Panc1 (cell line): ENCODE measurements around the gene FRMPD2. TPM values are rescaled to one million over a fixed set of nuclear protein-coding genes. Genes with fewer than 3 reads are reported as not detected.
"Not testable (repeated sequence)": the region's sequence is repeated elsewhere in the genome, so short reads cannot be mapped to it uniquely, and the experiment has no call there.

Source experiments
- ATAC-seq: fragments of 200-7000 bp; cut with Tn5 transposase; 2 replicates; pipeline ENCODE4 v1.9.1; 2020; ENCODE audit warnings: mild to moderate bottlenecking, moderate library complexity
- BruUV-seq: library from RNA; stranded (reverse); fragments of 400-500 nt; replicated peaks from 2 replicates; lab custom pipeline; 2021; lab: Mats Ljungman, UMichigan
- CTCF ChIA-PET: fragments of 300-600 bp; sonication (Branson Sonifier 250); formaldehyde crosslinking; loops from one replicate; lab custom pipeline; 2022; ENCODE audit warnings: antibody characterized with exemption; lab: Charles Lee
- POLR2A ChIA-PET: fragments of 300-600 bp; sonication (Branson Sonifier 250); formaldehyde crosslinking; loops from one replicate; lab custom pipeline; 2022; ENCODE audit warnings: antibody characterized with exemption; lab: Charles Lee
- DNase-seq: peaks from one replicate; pipeline ENCODE4 v3.0.0-alpha.2; 2010; ENCODE audit warnings: low read depth, low spot score
- H3K27ac ChIP-seq: 2 replicates; pipeline ENCODE4 v1.5.1; 2011; ENCODE audit warnings: mild to moderate bottlenecking, low read length, inconsistent platforms
- H3K27me3 ChIP-seq: fragments of 200-500 bp; sonication (Bioruptor generic); 2 replicates; pipeline ENCODE4 v1.6.0; 2014; ENCODE audit warnings: low read length, inconsistent platforms; ENCODE audit not compliant: control insufficient read depth, insufficient read depth
- H3K36me3 ChIP-seq: fragments of 200-500 bp; sonication (Bioruptor generic); 2 replicates; pipeline ENCODE4 v1.5.1; 2014; ENCODE audit warnings: inconsistent platforms, mild to moderate bottlenecking, low read length, moderate library complexity; ENCODE audit not compliant: control insufficient read depth, insufficient read depth
- H3K4me1 ChIP-seq: 2 replicates; pipeline ENCODE4 v1.5.1; 2011; ENCODE audit warnings: inconsistent platforms, mild to moderate bottlenecking, low read length, moderate library complexity; ENCODE audit not compliant: control insufficient read depth, insufficient read depth
- H3K4me3 ChIP-seq, 2 experiments: 2 replicates each; pipeline ENCODE4 v1.5.1; 2011 to 2012; ENCODE audit warnings: low read depth in 2 of 2, low read length in 2 of 2, mild to moderate bottlenecking in 2 of 2, inconsistent platforms in 1 of 2, moderate library complexity in 1 of 2
- H3K9me3 ChIP-seq: fragments of 200-500 bp; sonication (Bioruptor generic); 2 replicates; pipeline ENCODE4 v1.5.1; 2014; ENCODE audit warnings: low read depth, mild to moderate bottlenecking, inconsistent platforms, low read length, moderate library complexity; ENCODE audit not compliant: control insufficient read depth, insufficient read depth
- POLR2AphosphoS5 ChIP-seq: IDR thresholded peaks from 2 replicates; pipeline ENCODE4 v1.6.1; 2012; ENCODE audit warnings: mild to moderate bottlenecking, low read depth, low read length, moderate library complexity
- SIN3A ChIP-seq: IDR thresholded peaks from 2 replicates; pipeline ENCODE4 v1.6.1; 2012; ENCODE audit warnings: low read depth, mild to moderate bottlenecking, low read length, moderate library complexity, borderline replicate concordance; ENCODE audit not compliant: insufficient read depth
- TCF7L2 ChIP-seq: IDR thresholded peaks from 2 replicates; pipeline ENCODE4 v1.6.1; 2011; ENCODE audit warnings: mild to moderate bottlenecking, low read depth, low read length, inconsistent platforms
- in situ Hi-C: cut with HindIII; loops from 2 replicates; pipeline ENCODE4 v1.10.0; 2016; ENCODE audit warnings: low sequenced_read_pairs, low pct_unique_long_range_greater_than_20kb
- intact Hi-C: fragments of 100-400 bp; cut with micrococcal nuclease; formaldehyde crosslinking; loops from one replicate; pipeline ENCODE4 v1.10.0; 2022; ENCODE audit not compliant: unreplicated experiment
- total RNA-seq: library from RNA; stranded (reverse); gene quantifications from one replicate; pipeline ENCODE4 v1.2.1, GENCODE V29; 2021; ENCODE audit not compliant: unreplicated experiment
- TF ChIP-seq, protein P1 (sequence below), 2 experiments: IDR thresholded peaks; 2 replicates each; pipeline ENCODE4 v1.6.1; 2011 to 2012; ENCODE audit warnings: low read depth in 2 of 2, control low read depth in 1 of 2, low read length in 1 of 2, mild to moderate bottlenecking in 1 of 2, moderate library complexity in 1 of 2; ENCODE audit not compliant: insufficient read depth in 1 of 2
- TF ChIP-seq, protein P2 (sequence below): fragments of 450-650 bp; IDR thresholded peaks from 2 replicates; pipeline ENCODE4 v1.5.1; 2017; ENCODE audit warnings: mild to moderate bottlenecking

The FRMPD2 gene
- total RNA-seq, 1 experiment from 2014 or later = not detected

DNA sequence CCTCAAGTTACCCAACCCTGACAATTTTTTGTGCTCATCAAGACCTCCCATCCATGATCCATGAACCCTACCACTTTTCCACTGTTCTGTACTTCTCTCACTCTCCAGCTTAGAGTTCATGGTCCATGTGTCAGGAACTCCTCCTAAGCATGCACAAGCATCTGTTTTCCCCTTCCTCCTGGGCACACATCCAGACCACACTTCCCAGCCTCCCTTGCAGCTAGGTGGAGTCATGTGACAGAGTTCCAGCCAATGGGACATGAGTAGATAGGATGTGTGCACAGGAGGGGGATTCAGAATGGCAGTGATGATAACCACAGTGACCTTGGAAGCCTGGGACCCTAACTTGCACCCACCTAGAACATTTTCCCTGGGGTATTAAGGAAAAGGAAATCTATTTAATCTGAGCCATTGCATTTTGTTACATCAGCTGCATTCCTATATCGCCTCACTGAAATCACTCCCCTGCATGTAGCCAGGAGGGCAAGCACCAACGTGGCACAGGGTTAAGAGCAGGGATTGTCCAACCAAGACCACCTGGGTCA is 9.6 kb upstream of the FRMPD2 start:
- Histone ChIP-seq H3K36me3 (no peaks in the 10 kb centered on the region), H3K9me3 (0 out of 2 replicates have a peak, but pooled peaks cover 4% of the 10 kb centered on the region), H3K27ac (no peak overlapping the region), H3K4me3 (no peak overlapping the region), H3K4me1 (no peaks in the 10 kb centered on the region), H3K27me3 (no peaks in the 10 kb centered on the region)
- TF ChIP-seq, protein P1, sequence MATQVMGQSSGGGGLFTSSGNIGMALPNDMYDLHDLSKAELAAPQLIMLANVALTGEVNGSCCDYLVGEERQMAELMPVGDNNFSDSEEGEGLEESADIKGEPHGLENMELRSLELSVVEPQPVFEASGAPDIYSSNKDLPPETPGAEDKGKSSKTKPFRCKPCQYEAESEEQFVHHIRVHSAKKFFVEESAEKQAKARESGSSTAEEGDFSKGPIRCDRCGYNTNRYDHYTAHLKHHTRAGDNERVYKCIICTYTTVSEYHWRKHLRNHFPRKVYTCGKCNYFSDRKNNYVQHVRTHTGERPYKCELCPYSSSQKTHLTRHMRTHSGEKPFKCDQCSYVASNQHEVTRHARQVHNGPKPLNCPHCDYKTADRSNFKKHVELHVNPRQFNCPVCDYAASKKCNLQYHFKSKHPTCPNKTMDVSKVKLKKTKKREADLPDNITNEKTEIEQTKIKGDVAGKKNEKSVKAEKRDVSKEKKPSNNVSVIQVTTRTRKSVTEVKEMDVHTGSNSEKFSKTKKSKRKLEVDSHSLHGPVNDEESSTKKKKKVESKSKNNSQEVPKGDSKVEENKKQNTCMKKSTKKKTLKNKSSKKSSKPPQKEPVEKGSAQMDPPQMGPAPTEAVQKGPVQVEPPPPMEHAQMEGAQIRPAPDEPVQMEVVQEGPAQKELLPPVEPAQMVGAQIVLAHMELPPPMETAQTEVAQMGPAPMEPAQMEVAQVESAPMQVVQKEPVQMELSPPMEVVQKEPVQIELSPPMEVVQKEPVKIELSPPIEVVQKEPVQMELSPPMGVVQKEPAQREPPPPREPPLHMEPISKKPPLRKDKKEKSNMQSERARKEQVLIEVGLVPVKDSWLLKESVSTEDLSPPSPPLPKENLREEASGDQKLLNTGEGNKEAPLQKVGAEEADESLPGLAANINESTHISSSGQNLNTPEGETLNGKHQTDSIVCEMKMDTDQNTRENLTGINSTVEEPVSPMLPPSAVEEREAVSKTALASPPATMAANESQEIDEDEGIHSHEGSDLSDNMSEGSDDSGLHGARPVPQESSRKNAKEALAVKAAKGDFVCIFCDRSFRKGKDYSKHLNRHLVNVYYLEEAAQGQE (IDR thresholded peaks at IDR 0.05; ENCODE audit: insufficient read depth in 1 of 2, low read depth in 2 of 2, low read length in 1 of 2) = no peak
- TF ChIP-seq POLR2AphosphoS5 (no peak), TCF7L2 (no peak), SIN3A (no peak)
- TF ChIP-seq, protein P2, sequence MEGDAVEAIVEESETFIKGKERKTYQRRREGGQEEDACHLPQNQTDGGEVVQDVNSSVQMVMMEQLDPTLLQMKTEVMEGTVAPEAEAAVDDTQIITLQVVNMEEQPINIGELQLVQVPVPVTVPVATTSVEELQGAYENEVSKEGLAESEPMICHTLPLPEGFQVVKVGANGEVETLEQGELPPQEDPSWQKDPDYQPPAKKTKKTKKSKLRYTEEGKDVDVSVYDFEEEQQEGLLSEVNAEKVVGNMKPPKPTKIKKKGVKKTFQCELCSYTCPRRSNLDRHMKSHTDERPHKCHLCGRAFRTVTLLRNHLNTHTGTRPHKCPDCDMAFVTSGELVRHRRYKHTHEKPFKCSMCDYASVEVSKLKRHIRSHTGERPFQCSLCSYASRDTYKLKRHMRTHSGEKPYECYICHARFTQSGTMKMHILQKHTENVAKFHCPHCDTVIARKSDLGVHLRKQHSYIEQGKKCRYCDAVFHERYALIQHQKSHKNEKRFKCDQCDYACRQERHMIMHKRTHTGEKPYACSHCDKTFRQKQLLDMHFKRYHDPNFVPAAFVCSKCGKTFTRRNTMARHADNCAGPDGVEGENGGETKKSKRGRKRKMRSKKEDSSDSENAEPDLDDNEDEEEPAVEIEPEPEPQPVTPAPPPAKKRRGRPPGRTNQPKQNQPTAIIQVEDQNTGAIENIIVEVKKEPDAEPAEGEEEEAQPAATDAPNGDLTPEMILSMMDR = no peak
- ChIA-PET CTCF (no interaction called here), POLR2A (no interaction called here)
- intact Hi-C loops (loop anchor here (10.0 kb wide), 1 partner anchor 69 kb away; no protein-coding TSS in a partner anchor), in situ Hi-C loops (no loop called here)
- ATAC-seq (no peak), DNase-seq (no peak)
- BruUV-seq = no TSS peak

DNA sequence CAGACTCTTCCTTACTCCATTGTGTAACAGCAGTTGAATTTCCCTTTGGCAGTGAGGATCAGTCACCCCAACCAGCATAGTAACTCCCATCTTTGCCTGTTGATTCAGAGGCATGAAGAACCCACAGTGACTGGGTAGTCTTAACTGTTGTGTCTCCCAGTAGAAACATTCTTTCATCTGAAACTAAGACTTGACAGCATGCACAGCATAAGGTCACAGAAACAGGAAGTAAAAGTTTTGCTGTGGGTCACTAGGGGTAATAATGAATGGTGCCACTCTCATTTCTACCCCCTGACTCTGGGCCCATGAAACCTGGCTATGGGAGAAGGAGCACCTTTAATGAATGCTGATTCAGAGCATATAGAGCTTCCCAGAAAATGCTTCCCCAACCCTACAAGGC is 8.3 kb upstream of the FRMPD2 start:
- Histone ChIP-seq H3K4me1 (no peaks in the 10 kb centered on the region), H3K9me3 (0 out of 2 replicates have a peak, but pooled peaks cover 4% of the 10 kb centered on the region), H3K4me3 (no peak overlapping the region), H3K36me3 (no peaks in the 10 kb centered on the region), H3K27me3 (no peaks in the 10 kb centered on the region), H3K27ac (no peak overlapping the region)
- BruUV-seq = no TSS peak
- DNase-seq (no peak), ATAC-seq (no peak)
- TF ChIP-seq, protein P1 (IDR thresholded peaks at IDR 0.05; ENCODE audit: insufficient read depth in 1 of 2, low read depth in 2 of 2, low read length in 1 of 2) = no peak
- TF ChIP-seq TCF7L2 (no peak), SIN3A (no peak)
- TF ChIP-seq, protein P2 = no peak
- intact Hi-C loops = loop anchor here (10.0 kb wide), 1 partner anchor 68 kb away; no protein-coding TSS in a partner anchor
- CTCF ChIA-PET = no interaction called here
- in situ Hi-C loops = no loop called here
- POLR2A ChIA-PET = no interaction called here

DNA sequence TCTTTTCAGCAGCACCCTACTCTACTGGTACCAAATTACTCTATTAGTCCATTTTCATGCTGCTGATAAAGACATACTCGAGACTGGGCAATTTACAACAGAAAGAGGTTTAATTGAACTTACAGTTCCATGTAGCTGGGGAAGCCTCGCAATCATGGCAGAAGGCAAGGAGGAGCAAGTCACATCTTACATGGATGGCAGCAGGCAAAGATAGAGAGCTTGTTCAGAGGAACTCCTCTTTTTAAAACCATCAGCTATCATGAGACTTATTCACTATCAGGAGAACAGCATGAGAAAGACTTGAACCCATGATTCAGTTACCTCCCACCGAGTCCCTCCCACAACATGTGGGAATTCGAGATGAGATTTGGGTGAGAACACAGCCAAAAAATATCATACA is 7.2 kb upstream of the FRMPD2 start:
- H3K36me3 ChIP-seq, CTCF ChIA-PET, ATAC-seq, POLR2A ChIA-PET, H3K4me1 ChIP-seq, BruUV-seq, H3K9me3 ChIP-seq, H3K27ac ChIP-seq, H3K27me3 ChIP-seq, DNase-seq, in situ Hi-C loops, H3K4me3 ChIP-seq: not testable (repeated sequence)
- intact Hi-C loops = loop anchor here (10.0 kb wide), 1 partner anchor 67 kb away; no protein-coding TSS in a partner anchor
